ENCODE measurements around the gene LIG4.

Gene LIG4

DNA sequence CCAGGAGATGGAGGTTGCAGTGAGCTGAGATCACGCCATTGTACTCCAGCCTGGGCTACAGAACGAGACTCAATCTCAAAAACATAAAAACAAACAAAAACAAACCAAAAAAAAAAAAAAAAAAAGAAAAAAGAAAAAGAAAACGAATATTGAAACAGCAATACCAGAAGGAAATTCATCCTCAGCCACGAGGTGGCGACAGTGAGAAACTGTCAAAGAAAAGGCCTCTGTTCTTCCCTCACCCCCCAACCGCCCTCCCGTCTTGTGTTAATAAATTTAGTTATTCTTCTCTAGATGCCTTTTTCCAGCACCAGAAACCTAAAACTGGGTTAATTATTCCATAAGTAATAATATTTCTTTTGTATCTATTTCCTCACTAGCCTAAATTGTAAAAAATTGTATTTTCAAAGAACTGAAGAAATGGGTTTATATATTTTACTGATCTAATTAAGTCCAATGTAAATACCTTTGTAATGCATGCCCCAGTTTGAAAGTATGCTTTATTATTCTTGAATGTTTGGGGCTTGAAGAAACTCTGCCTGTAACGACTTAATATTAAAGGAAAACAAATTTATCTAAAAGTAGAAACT is 38.6 kb downstream of the LIG4 start:
- H3K4me2 ChIP-seq (ENCODE audit: insufficient read depth, low read length): no peak overlapping the region
- DNase-seq (peak; percentile 42), ATAC-seq (ENCODE audit: insufficient read depth, low read depth) (no peak)
- H3K36me3 ChIP-seq (ENCODE audit: insufficient read depth, low read length): no peaks in the 10 kb centered on the region
- no peak overlapping the region for H3K4me3 ChIP-seq (ENCODE audit: low read depth in 1 of 2, low read length in 2 of 2)
- H3K79me2 ChIP-seq (ENCODE audit: insufficient read depth, low read length): no peaks in the 10 kb centered on the region
- no peaks in the 10 kb centered on the region for H3K4me1 ChIP-seq (ENCODE audit: insufficient read depth, low read length)
- no peak overlapping the region for H3K27ac ChIP-seq (ENCODE audit: low read length)
- H3K9ac ChIP-seq (ENCODE audit: low read depth, low read length): no peak overlapping the region
- H3K27me3 ChIP-seq (ENCODE audit: insufficient read depth, low read length, poor library complexity): no peaks in the 10 kb centered on the region
- no peak for TF ChIP-seq EZH2 (IDR thresholded peaks at IDR 0.05; ENCODE audit: borderline replicate concordance, low read depth, low read length, severe bottlenecking)
- TF ChIP-seq, protein P1, sequence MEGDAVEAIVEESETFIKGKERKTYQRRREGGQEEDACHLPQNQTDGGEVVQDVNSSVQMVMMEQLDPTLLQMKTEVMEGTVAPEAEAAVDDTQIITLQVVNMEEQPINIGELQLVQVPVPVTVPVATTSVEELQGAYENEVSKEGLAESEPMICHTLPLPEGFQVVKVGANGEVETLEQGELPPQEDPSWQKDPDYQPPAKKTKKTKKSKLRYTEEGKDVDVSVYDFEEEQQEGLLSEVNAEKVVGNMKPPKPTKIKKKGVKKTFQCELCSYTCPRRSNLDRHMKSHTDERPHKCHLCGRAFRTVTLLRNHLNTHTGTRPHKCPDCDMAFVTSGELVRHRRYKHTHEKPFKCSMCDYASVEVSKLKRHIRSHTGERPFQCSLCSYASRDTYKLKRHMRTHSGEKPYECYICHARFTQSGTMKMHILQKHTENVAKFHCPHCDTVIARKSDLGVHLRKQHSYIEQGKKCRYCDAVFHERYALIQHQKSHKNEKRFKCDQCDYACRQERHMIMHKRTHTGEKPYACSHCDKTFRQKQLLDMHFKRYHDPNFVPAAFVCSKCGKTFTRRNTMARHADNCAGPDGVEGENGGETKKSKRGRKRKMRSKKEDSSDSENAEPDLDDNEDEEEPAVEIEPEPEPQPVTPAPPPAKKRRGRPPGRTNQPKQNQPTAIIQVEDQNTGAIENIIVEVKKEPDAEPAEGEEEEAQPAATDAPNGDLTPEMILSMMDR (IDR thresholded peaks at IDR 0.05; ENCODE audit: borderline replicate concordance, extremely low read depth, low read length, poor library complexity, severe bottlenecking): peak; percentile 55
- no peaks in the 10 kb centered on the region for H4K20me1 ChIP-seq (ENCODE audit: insufficient read depth, low read length)
- no peaks in the 10 kb centered on the region for H3K9me3 ChIP-seq (ENCODE audit: insufficient read depth, low read length, severe bottlenecking)
- H2AFZ ChIP-seq (ENCODE audit: low read depth, low read length): no peak overlapping the region

DNA sequence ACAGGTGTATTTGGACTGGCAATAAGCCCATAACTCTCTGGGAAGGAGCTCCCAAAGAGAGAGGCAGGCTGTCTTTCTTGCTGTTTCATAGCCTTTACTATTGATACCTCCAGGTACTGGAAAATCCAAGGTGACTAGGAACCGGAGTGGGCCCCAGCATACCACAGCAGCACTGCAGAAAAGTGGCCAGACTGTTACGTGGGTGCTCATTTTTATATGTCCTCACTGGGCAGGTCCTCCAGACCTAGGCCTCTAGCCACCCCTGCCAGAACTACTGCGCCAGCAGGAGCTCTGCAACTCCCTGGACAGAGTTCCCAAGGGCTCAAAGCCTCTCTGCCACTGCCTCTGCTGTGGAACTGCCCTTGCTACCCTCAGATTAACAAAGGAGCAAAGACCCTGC is 46.4 kb downstream of the LIG4 start:
- no peaks in the 10 kb centered on the region for H3K79me2 ChIP-seq (ENCODE audit: insufficient read depth, low read length)
- no peaks in the 10 kb centered on the region for H4K20me1 ChIP-seq (ENCODE audit: insufficient read depth, low read length)
- H3K9me3 ChIP-seq (ENCODE audit: insufficient read depth, low read length, severe bottlenecking): no peaks in the 10 kb centered on the region
- no peak overlapping the region for H2AFZ ChIP-seq (ENCODE audit: low read depth, low read length)
- no peak for DNase-seq
- H3K4me1 ChIP-seq (ENCODE audit: insufficient read depth, low read length): no peaks in the 10 kb centered on the region
- no peak overlapping the region for H3K27ac ChIP-seq (ENCODE audit: low read length)
- H3K9ac ChIP-seq (ENCODE audit: low read depth, low read length): no peak overlapping the region
- no peak overlapping the region for H3K4me2 ChIP-seq (ENCODE audit: insufficient read depth, low read length)
- no peak for ATAC-seq (ENCODE audit: insufficient read depth, low read depth)
- no peak overlapping the region for H3K4me3 ChIP-seq (ENCODE audit: low read depth in 1 of 2, low read length in 2 of 2)
- H3K36me3 ChIP-seq (ENCODE audit: insufficient read depth, low read length): no peaks in the 10 kb centered on the region
- TF ChIP-seq, protein P1 (IDR thresholded peaks at IDR 0.05; ENCODE audit: borderline replicate concordance, extremely low read depth, low read length, poor library complexity, severe bottlenecking): no peak
- TF ChIP-seq EZH2 (IDR thresholded peaks at IDR 0.05; ENCODE audit: borderline replicate concordance, low read depth, low read length, severe bottlenecking): no peak
- H3K27me3 ChIP-seq (ENCODE audit: insufficient read depth, low read length, poor library complexity): no peaks in the 10 kb centered on the region

DNA sequence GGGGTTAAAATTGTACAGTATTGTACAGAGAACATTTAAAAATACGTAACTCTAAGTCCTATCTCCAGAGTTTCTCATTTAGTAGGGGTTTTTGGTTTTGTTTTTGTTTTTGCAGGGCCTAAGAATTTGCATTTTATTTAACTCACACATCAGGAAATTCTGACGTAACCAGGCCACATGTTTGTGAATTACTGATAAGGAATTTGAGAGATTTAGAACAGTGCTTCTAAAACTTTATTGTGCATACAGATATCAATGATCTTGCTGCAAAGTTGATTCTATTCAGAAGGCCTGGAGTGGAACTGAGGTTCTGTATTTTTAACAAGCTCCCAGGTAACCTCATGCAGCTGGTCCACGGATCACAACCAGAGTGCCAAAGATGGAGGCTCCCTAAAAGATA is 49.3 kb downstream of the LIG4 start:
- Histone ChIP-seq H3K27ac (ENCODE audit: low read length) (no peak overlapping the region), H3K79me2 (ENCODE audit: insufficient read depth, low read length) (no peaks in the 10 kb centered on the region), H3K9me3 (ENCODE audit: insufficient read depth, low read length, severe bottlenecking) (no peaks in the 10 kb centered on the region), H4K20me1 (ENCODE audit: insufficient read depth, low read length) (no peaks in the 10 kb centered on the region), H3K4me2 (ENCODE audit: insufficient read depth, low read length) (no peak overlapping the region), H3K36me3 (ENCODE audit: insufficient read depth, low read length) (no peaks in the 10 kb centered on the region), H3K27me3 (ENCODE audit: insufficient read depth, low read length, poor library complexity) (no peaks in the 10 kb centered on the region), H3K4me1 (ENCODE audit: insufficient read depth, low read length) (no peaks in the 10 kb centered on the region), H2AFZ (ENCODE audit: low read depth, low read length) (no peak overlapping the region), H3K4me3 (ENCODE audit: low read depth in 1 of 2, low read length in 2 of 2) (no peak overlapping the region), H3K9ac (ENCODE audit: low read depth, low read length) (no peak overlapping the region)
- no peak for TF ChIP-seq EZH2 (IDR thresholded peaks at IDR 0.05; ENCODE audit: borderline replicate concordance, low read depth, low read length, severe bottlenecking)
- TF ChIP-seq, protein P1 (IDR thresholded peaks at IDR 0.05; ENCODE audit: borderline replicate concordance, extremely low read depth, low read length, poor library complexity, severe bottlenecking): no peak
- ATAC-seq (ENCODE audit: insufficient read depth, low read depth) (no peak), DNase-seq (no peak)
